ENCODE measurements around the gene LRCH1. TPM values are rescaled to one million over a fixed set of nuclear protein-coding genes. Genes with fewer than 3 reads are reported as not detected.

LRCH1 gene
- total RNA-seq, 1 donor from 2014 or later, result 3.4 TPM

- peak; percentile 21 for TF ChIP-seq CTCF (IDR thresholded peaks at IDR 0.05; ENCODE audit: insufficient read depth, low read length, severe bottlenecking)
- no peak for FAIRE-seq
- no peak overlapping the region for H3K4me3 ChIP-seq (ENCODE audit: low read depth, low read length)
- peaks cover 3% of the 10 kb centered on the region for H3K36me3 ChIP-seq (ENCODE audit: control insufficient read depth, insufficient read depth, low read length)
- H3K27me3 ChIP-seq (ENCODE audit: control insufficient read depth, insufficient read depth, low read length), result no peaks in the 10 kb centered on the region
- DNase-seq (ENCODE audit: low read depth), result peak; percentile 14
Observed at GRCh38 chr13:46728777-46729176, 175.8 kb downstream of the LRCH1 start.

DNA sequence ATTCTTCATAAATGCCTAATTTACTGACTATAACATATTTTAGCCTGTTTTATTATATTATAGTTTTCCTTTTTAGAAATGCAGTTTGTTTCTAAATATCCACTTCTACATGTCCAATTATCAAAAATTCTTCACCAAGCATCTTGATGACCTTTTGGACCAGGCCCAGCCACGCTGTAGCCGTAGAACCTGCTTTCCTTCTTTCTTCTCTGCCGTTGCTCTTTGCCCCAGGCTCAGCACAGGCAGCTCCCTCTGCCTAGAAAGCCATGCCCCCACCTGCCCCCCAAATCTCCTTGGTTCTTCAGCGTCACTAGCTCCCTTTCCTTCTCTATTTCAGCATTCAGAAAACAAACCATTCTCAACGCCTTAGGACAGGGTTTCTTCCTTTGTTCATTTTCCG, 178.6 kb downstream of the LRCH1 start:
- DNase-seq (ENCODE audit: low read depth) (no peak), FAIRE-seq (no peak)
- H3K27me3 ChIP-seq (ENCODE audit: control insufficient read depth, insufficient read depth, low read length), result no peaks in the 10 kb centered on the region
- no peak for TF ChIP-seq CTCF (IDR thresholded peaks at IDR 0.05; ENCODE audit: insufficient read depth, low read length, severe bottlenecking)
- H3K4me3 ChIP-seq (ENCODE audit: low read depth, low read length), result no peak overlapping the region
- peaks cover 3% of the 10 kb centered on the region for H3K36me3 ChIP-seq (ENCODE audit: control insufficient read depth, insufficient read depth, low read length)

- TF ChIP-seq CTCF (IDR thresholded peaks at IDR 0.05; ENCODE audit: insufficient read depth, low read length, severe bottlenecking), result no peak
- Histone ChIP-seq H3K4me3 (ENCODE audit: low read depth, low read length) (no peak overlapping the region), H3K27me3 (ENCODE audit: control insufficient read depth, insufficient read depth, low read length) (no peaks in the 10 kb centered on the region), H3K36me3 (ENCODE audit: control insufficient read depth, insufficient read depth, low read length) (no peaks in the 10 kb centered on the region)
- FAIRE-seq, result no peak
- DNase-seq (ENCODE audit: low read depth), result no peak
Observed at GRCh38 chr13:46735425-46735824, 182.5 kb downstream of the LRCH1 start.

DNA sequence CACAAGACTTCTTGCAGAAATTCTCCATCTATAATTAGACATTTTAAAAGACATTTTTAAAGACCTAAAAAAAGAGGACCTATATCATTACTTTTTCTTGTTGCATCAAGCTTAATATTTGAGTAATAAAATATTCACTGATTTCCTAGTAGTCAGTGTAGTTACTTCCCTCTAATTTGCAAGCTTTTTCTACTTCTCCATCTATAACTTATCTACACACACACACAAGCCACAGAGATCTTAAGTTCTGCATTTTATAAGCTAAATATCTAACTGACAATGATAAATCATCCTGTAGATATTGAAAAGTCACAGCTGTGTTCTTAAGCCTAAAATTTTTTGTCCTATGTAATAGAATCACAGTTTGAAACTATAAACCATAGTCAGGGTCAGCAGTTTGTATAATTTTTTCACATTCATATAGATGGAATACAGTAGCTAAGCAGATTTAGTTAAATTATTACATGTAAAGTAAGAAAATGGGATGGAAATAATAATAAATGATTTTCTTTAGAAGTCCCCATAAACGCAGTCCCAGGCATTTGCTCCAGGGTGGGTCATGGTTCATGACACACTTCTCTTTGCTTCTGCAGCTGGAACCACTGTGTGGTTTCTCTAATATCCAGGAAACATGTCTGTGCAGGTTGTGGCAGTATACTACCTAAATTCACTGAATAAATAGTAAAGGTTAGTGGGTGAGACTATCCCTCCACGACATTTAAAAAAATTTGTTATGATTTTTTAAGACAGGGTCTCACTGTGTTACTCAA, 183.8 kb downstream of the LRCH1 start:
- Histone ChIP-seq H3K4me3 (ENCODE audit: low read depth, low read length) (no peak overlapping the region), H3K36me3 (ENCODE audit: control insufficient read depth, insufficient read depth, low read length) (peaks cover 3% of the 10 kb centered on the region), H3K27me3 (ENCODE audit: control insufficient read depth, insufficient read depth, low read length) (no peaks in the 10 kb centered on the region)
- FAIRE-seq (no peak), DNase-seq (ENCODE audit: low read depth) (peak; percentile 44)
- no peak for TF ChIP-seq CTCF (IDR thresholded peaks at IDR 0.05; ENCODE audit: insufficient read depth, low read length, severe bottlenecking)

DNA sequence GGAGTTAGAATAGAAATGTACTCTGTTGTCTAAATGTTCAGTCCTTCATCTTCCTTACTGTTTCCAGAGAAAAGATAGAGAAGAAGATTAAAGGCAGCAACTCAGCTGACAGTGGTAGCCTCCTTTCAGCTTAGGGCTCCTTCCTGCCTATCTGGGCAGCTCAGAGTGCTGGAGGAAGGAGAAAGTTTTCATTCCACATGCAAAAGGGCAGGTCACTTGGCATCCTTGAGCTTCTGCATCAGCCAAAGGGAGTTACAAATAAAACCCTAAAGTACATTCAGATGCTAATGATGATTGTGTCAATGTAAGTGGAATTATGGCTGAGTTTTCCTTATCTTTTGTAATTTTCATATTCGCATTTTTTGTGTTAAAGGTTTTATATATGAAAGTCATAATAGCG, 185.1 kb downstream of the LRCH1 start:
- H3K36me3 ChIP-seq (ENCODE audit: control insufficient read depth, insufficient read depth, low read length), result peaks cover 3% of the 10 kb centered on the region
- no peak overlapping the region for H3K4me3 ChIP-seq (ENCODE audit: low read depth, low read length)
- no peaks in the 10 kb centered on the region for H3K27me3 ChIP-seq (ENCODE audit: control insufficient read depth, insufficient read depth, low read length)
- DNase-seq (ENCODE audit: low read depth) (no peak), FAIRE-seq (no peak)
- TF ChIP-seq CTCF (IDR thresholded peaks at IDR 0.05; ENCODE audit: insufficient read depth, low read length, severe bottlenecking), result no peak

- H3K4me3 ChIP-seq (ENCODE audit: low read depth, low read length), result no peak overlapping the region
- no peaks in the 10 kb centered on the region for H3K27me3 ChIP-seq (ENCODE audit: control insufficient read depth, insufficient read depth, low read length)
- peaks cover 3% of the 10 kb centered on the region for H3K36me3 ChIP-seq (ENCODE audit: control insufficient read depth, insufficient read depth, low read length)
- no peak for DNase-seq (ENCODE audit: low read depth)
- no peak for TF ChIP-seq CTCF (IDR thresholded peaks at IDR 0.05; ENCODE audit: insufficient read depth, low read length, severe bottlenecking)
- no peak for FAIRE-seq
Observed at GRCh38 chr13:46738766-46739165, 185.8 kb downstream of the LRCH1 start.

Measured in bronchial epithelial cell (primary cell).